HepG2 (cell line): ENCODE measurements around the gene IPPK. TPM values are rescaled to one million over a fixed set of nuclear protein-coding genes. Genes with fewer than 3 reads are reported as not detected.

ENCODE experiments used
- ATAC-seq: fragments of 200-7000 bp; cut with Tn5 transposase; 3 replicates; pipeline ENCODE4 v1.9.1; 2020; ENCODE audit warnings: mild to moderate bottlenecking, moderate library complexity
- BruUV-seq: library from RNA; stranded (reverse); fragments of 400-500 nt; replicated peaks from 2 replicates; lab custom pipeline; 2021; lab: Mats Ljungman, UMichigan
- CTCF ChIA-PET: fragments of 300-600 bp; formaldehyde crosslinking; extraction: SDS; loops from one replicate; lab custom pipeline; 2021; ENCODE audit warnings: low total read pairs, inconsistent platforms, low intra/inter-chr PET ratio; lab: Yijun Ruan, JAX
- POLR2A ChIA-PET: fragments of 350-600 bp; sonication (Branson Sonifier 250); formaldehyde crosslinking; loops from one replicate; lab custom pipeline; 2020; ENCODE audit warnings: antibody characterized with exemption, inconsistent platforms; lab: Yijun Ruan, JAX
- DNase-seq: peaks from one replicate; pipeline ENCODE4 v3.0.0-alpha.2; 2015; ENCODE audit warnings: low spot score
- FAIRE-seq: peaks from 3 replicates; lab custom pipeline; 2011; peaks lifted over from hg19 to GRCh38; lab: Jason Lieb, UNC
- H2AFZ ChIP-seq: one replicate; pipeline ENCODE4 v1.6.1; 2011; ENCODE audit warnings: low read length, inconsistent platforms
- H3K27ac ChIP-seq: fragments of 300-600 bp; 3 replicates; pipeline ENCODE4 v1.8.0; 2011; ENCODE audit warnings: mixed run types, mild to moderate bottlenecking, mixed read lengths, low read length, inconsistent platforms; ENCODE audit not compliant: insufficient read depth; ENCODE audit errors: extremely low read length
- H3K27me3 ChIP-seq, 2 experiments: fragments of 200-600 bp in 1 of 2; 2 replicates in 1 of 2; 3 replicates in 1 of 2; pipeline versions ENCODE4 v1.6.0 to v1.8.0; 2011; ENCODE audit warnings: low read length in 2 of 2, mild to moderate bottlenecking in 2 of 2, moderate library complexity in 2 of 2, inconsistent platforms in 1 of 2; ENCODE audit not compliant: insufficient read depth in 2 of 2, control insufficient read depth in 1 of 2
- H3K36me3 ChIP-seq, 2 experiments: fragments of 200-600 bp in 1 of 2; replicated peaks in 1 of 2; 2 replicates in 1 of 2; 3 replicates in 1 of 2; pipeline versions ENCODE4 v1.5.1 to v1.8.0; 2011; ENCODE audit warnings: low read length in 2 of 2, inconsistent platforms in 1 of 2; ENCODE audit not compliant: insufficient read depth in 2 of 2, control insufficient read depth in 1 of 2
- H3K4me1 ChIP-seq: 2 replicates; pipeline ENCODE4 v1.5.1; 2012; ENCODE audit warnings: low read length, inconsistent platforms; ENCODE audit not compliant: insufficient read depth
- H3K4me2 ChIP-seq: 2 replicates; pipeline ENCODE4 v1.6.0; 2011; ENCODE audit warnings: low read depth, low read length, inconsistent platforms
- H3K4me3 ChIP-seq, 3 experiments: fragments of 200-600 bp in 1 of 3; sonication (generic), shearing (Covaris generic) in 1 of 3; replicated peaks in 1 of 3; 2 replicates each; pipeline ENCODE4 v1.5.1; 2011 to 2016; ENCODE audit warnings: low read length in 3 of 3, inconsistent platforms in 2 of 3, low read depth in 2 of 3, mild to moderate bottlenecking in 2 of 3, control low read depth in 1 of 3, mixed read lengths in 1 of 3; ENCODE audit not compliant: insufficient read depth in 1 of 3
- H3K79me2 ChIP-seq: one replicate; pipeline ENCODE4 v1.6.1; 2011; ENCODE audit warnings: low read length, inconsistent platforms; ENCODE audit not compliant: insufficient read depth
- H3K9ac ChIP-seq: 2 replicates; pipeline ENCODE4 v1.6.0; 2011; ENCODE audit warnings: mild to moderate bottlenecking, low read depth, low read length, inconsistent platforms; ENCODE audit not compliant: insufficient read depth
- H3K9me3 ChIP-seq: 2 replicates; pipeline ENCODE4 v1.5.1; 2012; ENCODE audit warnings: mild to moderate bottlenecking, low read length
- H4K20me1 ChIP-seq: 2 replicates; pipeline ENCODE4 v1.6.0; 2011; ENCODE audit warnings: inconsistent platforms, mild to moderate bottlenecking, low read length, moderate library complexity; ENCODE audit not compliant: insufficient read depth
- DNMT3B ChIP-seq: conservative IDR thresholded peaks from 2 replicates; pipeline ENCODE4 v1.6.1; 2016; ENCODE audit warnings: missing biosample characterization, control low read depth
- ELF3 ChIP-seq: IDR thresholded peaks from 2 replicates; pipeline ENCODE4 v1.6.1; 2016; ENCODE audit warnings: missing genetic modification reagents, missing compliant biosample characterization
- FLYWCH1 ChIP-seq: sonication (generic); formaldehyde crosslinking; IDR thresholded peaks from 2 replicates; pipeline ENCODE4 v1.8.1; 2023; ENCODE audit warnings: mild to moderate bottlenecking, missing genetic modification reagents
- HDAC1 ChIP-seq: sonication (generic); formaldehyde crosslinking; IDR thresholded peaks from 2 replicates; pipeline ENCODE4 v1.5.1; 2020; ENCODE audit warnings: mild to moderate bottlenecking, missing genetic modification reagents
- HNF4A ChIP-seq: sonication (generic); formaldehyde crosslinking; IDR thresholded peaks from 2 replicates; pipeline ENCODE4 v1.4.0; 2020; ENCODE audit warnings: missing genetic modification reagents
- NCOR1 ChIP-seq: fragments of 200-600 bp; sonication (generic); IDR thresholded peaks from 2 replicates; pipeline ENCODE4 v1.7.0; 2017; ENCODE audit warnings: antibody characterized with exemption, low read length, borderline replicate concordance
- SALL1 ChIP-seq: sonication (generic); formaldehyde crosslinking; IDR thresholded peaks from 2 replicates; pipeline ENCODE4 v1.8.0; 2022; ENCODE audit warnings: mild to moderate bottlenecking, missing genetic modification reagents
- SMYD3 ChIP-seq: sonication (generic); formaldehyde crosslinking; IDR thresholded peaks from 2 replicates; pipeline ENCODE4 v1.8.1; 2023; ENCODE audit warnings: mild to moderate bottlenecking, missing genetic modification reagents
- SOX13 ChIP-seq, 3 experiments: fragments of 450-650 bp in 1 of 3; sonication (generic) in 1 of 3; formaldehyde crosslinking in 1 of 3; IDR thresholded peaks in 2 of 3; conservative IDR thresholded peaks in 1 of 3; 2 replicates each; pipeline versions ENCODE4 v1.5.0 to v1.6.1; 2016 to 2020; ENCODE audit warnings: antibody characterized with exemption in 1 of 3, mild to moderate bottlenecking in 1 of 3, missing compliant biosample characterization in 1 of 3, missing genetic modification reagents in 1 of 3, moderate library complexity in 1 of 3
- TCF7 ChIP-seq: sonication (generic); IDR thresholded peaks from 2 replicates; pipeline ENCODE4 v1.6.1; 2016; ENCODE audit warnings: antibody characterized with exemption, low read depth
- ZMYM3 ChIP-seq: sonication (generic); formaldehyde crosslinking; IDR thresholded peaks from 2 replicates; pipeline ENCODE4 v1.5.1; 2020; ENCODE audit warnings: mild to moderate bottlenecking, missing genetic modification reagents
- ZNF552 ChIP-seq: sonication (generic); formaldehyde crosslinking; IDR thresholded peaks from 2 replicates; pipeline ENCODE4 v1.9.0; 2022; ENCODE audit warnings: missing genetic modification reagents, mild to moderate bottlenecking, borderline replicate concordance
- ZNF678 ChIP-seq: sonication (generic); formaldehyde crosslinking; IDR thresholded peaks from 2 replicates; pipeline ENCODE4 v1.4.0; 2020; ENCODE audit warnings: mild to moderate bottlenecking, missing genetic modification reagents
- ZNF777 ChIP-seq: sonication (generic); formaldehyde crosslinking; IDR thresholded peaks from 2 replicates; pipeline ENCODE4 v1.4.0; 2020; ENCODE audit warnings: missing genetic modification reagents
- ZSCAN22 ChIP-seq: sonication (generic); formaldehyde crosslinking; IDR thresholded peaks from 2 replicates; pipeline ENCODE4 v1.4.0; 2020; ENCODE audit warnings: mild to moderate bottlenecking, missing genetic modification reagents
- ZZZ3 ChIP-seq: sonication (generic); formaldehyde crosslinking; IDR thresholded peaks from 2 replicates; pipeline ENCODE4 v1.4.0; 2020; ENCODE audit warnings: missing genetic modification reagents, mild to moderate bottlenecking, borderline replicate concordance
- WGBS: methylation state at CpG from one replicate; pipeline ENCODE4 v1.1.6; 2017; ENCODE audit warnings: low lambda C conversion rate; 5-methylcytosine and 5-hydroxymethylcytosine counted together
- in situ Hi-C: cut with HindIII; loops from 2 replicates; pipeline ENCODE4 v1.10.0; 2017; ENCODE audit warnings: low pct_unique_long_range_greater_than_20kb; ENCODE audit not compliant: extremely low pct_ligation_motif_present
- intact Hi-C: fragments of 100-400 bp; cut with micrococcal nuclease; formaldehyde crosslinking; loops from one replicate; pipeline ENCODE4 v1.10.0; 2022; ENCODE audit not compliant: unreplicated experiment
- polyA plus RNA-seq, 8 experiments: library from polyadenylated mRNA; depleted of rRNA in 3 of 8; stranded (reverse) in 7 of 8; unstranded in 1 of 8; fragments of >200 nt; fragmentation: Illumina TruSeq in 4 of 8; extraction: Trizol in 4 of 8; gene quantifications; 2 replicates each; pipeline versions ENCODE4 v1.2.1 to v1.2.3, GENCODE V29; 2011 to 2016; ENCODE audit warnings: low read depth in 4 of 8, missing spikeins in 1 of 8, mixed read lengths in 1 of 8; ENCODE audit not compliant: insufficient read depth in 1 of 8
- total RNA-seq, 5 experiments: library from RNA; depleted of rRNA; stranded (reverse); fragments of >200 nt; fragmentation: Illumina TruSeq; extraction: Trizol; gene quantifications; 2 replicates each; pipeline ENCODE4 v1.2.3, GENCODE V29; 2016; ENCODE audit warnings: low read depth in 1 of 5
- TF ChIP-seq, protein P1 (sequence below): sonication (generic); formaldehyde crosslinking; IDR thresholded peaks from 2 replicates; pipeline ENCODE4 v1.8.0; 2023; ENCODE audit warnings: mild to moderate bottlenecking, missing genetic modification reagents
- TF ChIP-seq, protein P2 (sequence below): IDR thresholded peaks from 2 replicates; pipeline ENCODE4 v1.6.1; 2012; ENCODE audit warnings: inconsistent platforms
- TF ChIP-seq, protein P3 (sequence below): sonication (generic); formaldehyde crosslinking; IDR thresholded peaks from 2 replicates; pipeline ENCODE4 v1.5.1; 2020; ENCODE audit warnings: missing genetic modification reagents, mild to moderate bottlenecking, borderline replicate concordance

The IPPK gene
- total and polyA plus RNA-seq, 2 of the 13 experiments (the other 11 are each of a cell fraction or from before 2014, with no cell fraction given) = 9.9 to 14.1 TPM

DNA sequence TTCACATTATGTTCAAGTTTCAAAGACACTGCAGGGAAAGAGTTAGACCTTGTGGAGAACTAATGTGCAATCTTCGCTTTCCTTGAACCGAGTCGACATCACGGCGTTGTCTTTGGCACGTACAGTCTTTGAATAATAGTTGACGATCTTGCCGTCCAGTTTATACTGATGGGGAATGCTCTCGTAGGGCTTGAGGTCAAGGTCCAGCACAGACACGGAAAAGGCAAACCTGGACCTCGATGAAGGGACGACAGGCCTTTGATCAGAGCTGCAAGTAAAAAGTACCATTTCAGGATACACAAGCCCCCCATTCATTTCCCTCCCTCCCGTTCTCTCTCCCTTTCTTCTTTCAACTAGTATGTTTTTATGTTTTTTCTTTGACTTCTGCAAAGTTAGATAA is 54.1 kb downstream of the IPPK start:
- Histone ChIP-seq H3K79me2 (no peaks in the 10 kb centered on the region), H3K4me2 (0 out of 2 replicates have a peak overlapping the region, but pooled peaks have one; percentile 11), H3K4me3 (no peak overlapping the region), H3K27ac (peak overlapping the region; percentile 74), H4K20me1 (no peaks in the 10 kb centered on the region), H2AFZ (no peak overlapping the region), H3K9ac (peak overlapping the region; percentile 32; the same call in 1 of the 2 replicates), H3K4me1 (peaks cover 63% of the 10 kb centered on the region), H3K27me3 (no peaks in the 10 kb centered on the region), H3K36me3 (peaks cover 5 to 23% of the 10 kb centered on the region in 2 experiments), H3K9me3 (no peaks in the 10 kb centered on the region)
- ChIA-PET CTCF (no interaction called here), POLR2A (interaction anchor here (1.5 kb wide), 1 partner anchor 9 kb away, joined by 5 read pairs; no protein-coding TSS in a partner anchor)
- in situ Hi-C loops = no loop called here
- 55% methylated on average over 13 of the region's 13 CpGs for whole genome bisulfite sequencing
- FAIRE-seq (no peak), ATAC-seq (0 out of 3 replicates have a peak, but pooled peaks have one; percentile 11), DNase-seq (peak; percentile 45)
- intact Hi-C loops = no loop called here
- no TSS peak for BruUV-seq
- TF ChIP-seq ZNF552 (no peak), SMYD3 (CRISPR knock-in tag) (0 out of 2 replicates have a peak, but pooled peaks have one; percentile 30), SOX13 (IDR thresholded peaks at IDR 0.05) (no peak), SOX13 (CRISPR knock-in tag; conservative IDR thresholded peaks at IDR 0.05 in 1 of 2, IDR thresholded peaks at IDR 0.05 in 1 of 2) (no peak), SALL1 (CRISPR knock-in tag) (peak; percentile 60; the same call in 1 of the 2 replicates), HDAC1 (no peak), ZMYM3 (0 out of 2 replicates have a peak, but pooled peaks have one; percentile 35), FLYWCH1 (no peak), DNMT3B (CRISPR knock-in tag) (no peak), TCF7 (peak; percentile 74), ELF3 (peak; percentile 50; the same call in 1 of the 2 replicates), ZSCAN22 (no peak), ZZZ3 (no peak), NCOR1 (no peak), ZNF678 (CRISPR knock-in tag) (no peak), ZNF777 (CRISPR knock-in tag) (peak; percentile 45; the same call in 1 of the 2 replicates), HNF4A (CRISPR knock-in tag) (peak; percentile 63)
- TF ChIP-seq, protein P1, sequence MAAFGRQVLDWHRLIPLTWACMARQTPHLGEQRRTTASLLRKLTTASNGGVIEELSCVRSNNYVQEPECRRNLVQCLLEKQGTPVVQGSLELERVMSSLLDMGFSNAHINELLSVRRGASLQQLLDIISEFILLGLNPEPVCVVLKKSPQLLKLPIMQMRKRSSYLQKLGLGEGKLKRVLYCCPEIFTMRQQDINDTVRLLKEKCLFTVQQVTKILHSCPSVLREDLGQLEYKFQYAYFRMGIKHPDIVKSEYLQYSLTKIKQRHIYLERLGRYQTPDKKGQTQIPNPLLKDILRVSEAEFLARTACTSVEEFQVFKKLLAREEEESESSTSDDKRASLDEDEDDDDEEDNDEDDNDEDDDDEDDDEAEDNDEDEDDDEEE (CRISPR knock-in tag) = 0 out of 2 replicates have a peak, but pooled peaks have one; percentile 27
- TF ChIP-seq, protein P2, sequence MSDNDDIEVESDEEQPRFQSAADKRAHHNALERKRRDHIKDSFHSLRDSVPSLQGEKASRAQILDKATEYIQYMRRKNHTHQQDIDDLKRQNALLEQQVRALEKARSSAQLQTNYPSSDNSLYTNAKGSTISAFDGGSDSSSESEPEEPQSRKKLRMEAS = peak; percentile 32; the same call in 1 of the 2 replicates
- TF ChIP-seq, protein P3, sequence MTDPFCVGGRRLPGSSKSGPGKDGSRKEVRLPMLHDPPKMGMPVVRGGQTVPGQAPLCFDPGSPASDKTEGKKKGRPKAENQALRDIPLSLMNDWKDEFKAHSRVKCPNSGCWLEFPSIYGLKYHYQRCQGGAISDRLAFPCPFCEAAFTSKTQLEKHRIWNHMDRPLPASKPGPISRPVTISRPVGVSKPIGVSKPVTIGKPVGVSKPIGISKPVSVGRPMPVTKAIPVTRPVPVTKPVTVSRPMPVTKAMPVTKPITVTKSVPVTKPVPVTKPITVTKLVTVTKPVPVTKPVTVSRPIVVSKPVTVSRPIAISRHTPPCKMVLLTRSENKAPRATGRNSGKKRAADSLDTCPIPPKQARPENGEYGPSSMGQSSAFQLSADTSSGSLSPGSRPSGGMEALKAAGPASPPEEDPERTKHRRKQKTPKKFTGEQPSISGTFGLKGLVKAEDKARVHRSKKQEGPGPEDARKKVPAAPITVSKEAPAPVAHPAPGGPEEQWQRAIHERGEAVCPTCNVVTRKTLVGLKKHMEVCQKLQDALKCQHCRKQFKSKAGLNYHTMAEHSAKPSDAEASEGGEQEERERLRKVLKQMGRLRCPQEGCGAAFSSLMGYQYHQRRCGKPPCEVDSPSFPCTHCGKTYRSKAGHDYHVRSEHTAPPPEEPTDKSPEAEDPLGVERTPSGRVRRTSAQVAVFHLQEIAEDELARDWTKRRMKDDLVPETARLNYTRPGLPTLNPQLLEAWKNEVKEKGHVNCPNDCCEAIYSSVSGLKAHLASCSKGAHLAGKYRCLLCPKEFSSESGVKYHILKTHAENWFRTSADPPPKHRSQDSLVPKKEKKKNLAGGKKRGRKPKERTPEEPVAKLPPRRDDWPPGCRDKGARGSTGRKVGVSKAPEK = 0 out of 2 replicates have a peak, but pooled peaks have one; percentile 58
